IMR-90 (cell line): ENCODE measurements around the gene WNT9B. TPM values are rescaled to one million over a fixed set of nuclear protein-coding genes. Genes with fewer than 3 reads are reported as not detected.

Source experiments
- ATAC-seq: fragments of 200-7000 bp; cut with Tn5 transposase; 2 replicates; pipeline ENCODE4 v1.9.1; 2020; ENCODE audit warnings: low read depth, mild to moderate bottlenecking, moderate library complexity
- BruUV-seq: library from RNA; stranded (reverse); fragments of 400-500 nt; replicated peaks from 2 replicates; lab custom pipeline; 2021; lab: Mats Ljungman, UMichigan
- CTCF ChIA-PET: fragments of 300-600 bp; formaldehyde crosslinking; extraction: SDS; loops from one replicate; lab custom pipeline; 2021; ENCODE audit warnings: antibody characterized with exemption; lab: Yijun Ruan, JAX
- POLR2A ChIA-PET: fragments of 300-600 bp; sonication (Branson Sonifier 250); formaldehyde crosslinking; loops from one replicate; lab custom pipeline; 2022; ENCODE audit warnings: antibody characterized with exemption; ENCODE audit not compliant: unreplicated experiment; lab: Charles Lee
- DNase-seq: peaks from one replicate; pipeline ENCODE4 v3.0.0; 2013
- H2AFZ ChIP-seq: replicated peaks from 2 replicates; pipeline ENCODE3; 2013; ENCODE audit warnings: low read length, mild to moderate bottlenecking; ENCODE audit not compliant: poor library complexity
- H2AK5ac ChIP-seq: 2 replicates; pipeline ENCODE4 v1.6.1; 2013; ENCODE audit warnings: low read depth, low read length, inconsistent platforms
- H2AK9ac ChIP-seq: replicated peaks from 2 replicates; pipeline ENCODE3; 2013; ENCODE audit warnings: mild to moderate bottlenecking, low read depth, low read length, moderate library complexity; ENCODE audit not compliant: poor library complexity
- H2BK120ac ChIP-seq: 2 replicates; pipeline ENCODE4 v1.6.1; 2013; ENCODE audit warnings: low read depth, low read length, inconsistent platforms
- H2BK15ac ChIP-seq: 3 replicates; pipeline ENCODE4 v1.6.1; 2013; ENCODE audit warnings: low read depth, low read length, inconsistent platforms
- H2BK20ac ChIP-seq: 2 replicates; pipeline ENCODE4 v1.6.1; 2013; ENCODE audit warnings: low read depth, mild to moderate bottlenecking, inconsistent platforms, low read length, moderate library complexity
- H2BK5ac ChIP-seq: 2 replicates; pipeline ENCODE4 v1.6.1; 2013; ENCODE audit warnings: mild to moderate bottlenecking, low read depth, low read length, inconsistent platforms; ENCODE audit not compliant: poor library complexity, severe bottlenecking
- H3K14ac ChIP-seq: replicated peaks from 2 replicates; pipeline ENCODE4 v1.6.1; 2013; ENCODE audit warnings: low read depth, low read length, inconsistent platforms
- H3K18ac ChIP-seq: 2 replicates; pipeline ENCODE4 v1.6.1; 2013; ENCODE audit warnings: low read depth, low read length, control low read depth
- H3K23ac ChIP-seq: 2 replicates; pipeline ENCODE4 v1.6.1; 2013; ENCODE audit warnings: low read depth, low read length, inconsistent platforms
- H3K27ac ChIP-seq: 2 replicates; pipeline ENCODE4 v1.5.1; 2013; ENCODE audit warnings: mild to moderate bottlenecking, control low read depth, low read length; ENCODE audit not compliant: insufficient read depth
- H3K27me3 ChIP-seq: 2 replicates; pipeline ENCODE4 v1.6.1; 2013; ENCODE audit warnings: low read length; ENCODE audit not compliant: control insufficient read depth, insufficient read depth
- H3K36me3 ChIP-seq: 2 replicates; pipeline ENCODE4 v1.6.1; 2013; ENCODE audit warnings: low read length, mixed read lengths; ENCODE audit not compliant: control insufficient read depth, insufficient read depth
- H3K4ac ChIP-seq: 2 replicates; pipeline ENCODE4 v1.6.1; 2013; ENCODE audit warnings: low read depth, low read length, inconsistent platforms
- H3K4me1 ChIP-seq: 2 replicates; pipeline ENCODE4 v1.6.1; 2013; ENCODE audit warnings: low read length, mixed read lengths; ENCODE audit not compliant: control insufficient read depth, insufficient read depth
- H3K4me2 ChIP-seq: 2 replicates; pipeline ENCODE4 v1.6.1; 2013; ENCODE audit warnings: low read depth, mild to moderate bottlenecking, control low read depth, low read length, moderate library complexity
- H3K4me3 ChIP-seq: 2 replicates; pipeline ENCODE4 v1.5.1; 2013; ENCODE audit warnings: low read depth, mild to moderate bottlenecking, control low read depth, low read length, moderate library complexity; ENCODE audit not compliant: insufficient read depth
- H3K56ac ChIP-seq: 2 replicates; pipeline ENCODE4 v1.6.1; 2013; ENCODE audit warnings: low read length, inconsistent platforms; ENCODE audit not compliant: insufficient read depth; ENCODE audit errors: extremely low read depth
- H3K79me1 ChIP-seq, 2 experiments: 2 replicates each; pipeline ENCODE4 v1.6.1; 2013; ENCODE audit warnings: low read length in 2 of 2, inconsistent platforms in 1 of 2, low read depth in 1 of 2
- H3K9ac ChIP-seq: 2 replicates; pipeline ENCODE4 v1.6.1; 2013; ENCODE audit warnings: low read depth, low read length, control low read depth
- H3K9me1 ChIP-seq: 2 replicates; pipeline ENCODE4 v1.6.1; 2013; ENCODE audit warnings: low read length, inconsistent platforms; ENCODE audit not compliant: insufficient read depth
- H3K9me3 ChIP-seq: 2 replicates; pipeline ENCODE4 v1.6.1; 2013; ENCODE audit warnings: low read length; ENCODE audit not compliant: control insufficient read depth, insufficient read depth
- H4K20me1 ChIP-seq: 2 replicates; pipeline ENCODE4 v1.6.1; 2013; ENCODE audit warnings: low read length, inconsistent platforms; ENCODE audit not compliant: insufficient read depth
- H4K5ac ChIP-seq: 2 replicates; pipeline ENCODE4 v1.6.1; 2013; ENCODE audit warnings: mild to moderate bottlenecking, low read depth, low read length, control low read depth
- H4K8ac ChIP-seq, 2 experiments: 2 replicates each; pipeline ENCODE4 v1.6.1; 2013; ENCODE audit warnings: low read depth in 2 of 2, low read length in 2 of 2, control low read depth in 1 of 2, inconsistent platforms in 1 of 2
- H4K91ac ChIP-seq: 2 replicates; pipeline ENCODE4 v1.6.1; 2013; ENCODE audit warnings: low read depth, low read length, inconsistent platforms; ENCODE audit not compliant: insufficient read depth
- ELK1 ChIP-seq: fragments of 150-350 bp; IDR thresholded peaks from 2 replicates; pipeline ENCODE4 v1.6.1; 2016; ENCODE audit warnings: low read depth, mild to moderate bottlenecking, low read length, moderate library complexity, borderline replicate concordance
- FOS ChIP-seq: fragments of 150-350 bp; IDR thresholded peaks from 2 replicates; pipeline ENCODE4 v1.6.1; 2016; ENCODE audit warnings: low read depth, low read length
- USF2 ChIP-seq: fragments of 150-350 bp; IDR thresholded peaks from 2 replicates; pipeline ENCODE4 v1.6.1; 2017; ENCODE audit warnings: mild to moderate bottlenecking, antibody characterized with exemption, low read length, low read depth
- WGBS, 2 experiments: methylation state at CpG; one replicate each; pipeline versions ENCODE4 v1.1.5 to v1.1.7; 2013; ENCODE audit warnings: missing lambda C conversion rate in 2 of 2; ENCODE audit not compliant: insufficient read length in 1 of 2; ENCODE audit errors: extremely low coverage in 2 of 2; 5-methylcytosine and 5-hydroxymethylcytosine counted together
- dilution Hi-C: fragments of 300-500 bp; cut with HindIII; formaldehyde crosslinking; loops from one replicate; pipeline ENCODE4 v1.14.3; 2018; ENCODE audit warnings: low sequenced_read_pairs; ENCODE audit not compliant: unreplicated experiment
- in situ Hi-C: fragments of 300-500 bp; cut with MboI; formaldehyde crosslinking; loops from 3 replicates; pipeline ENCODE4 v1.14.3; 2019; ENCODE audit warnings: low sequenced_read_pairs, inconsistent platforms, mixed read lengths
- intact Hi-C: fragments of 100-400 bp; cut with micrococcal nuclease; formaldehyde crosslinking; loops from 2 replicates; pipeline ENCODE4 v1.10.0; 2022
- polyA plus RNA-seq, 3 experiments: library from polyadenylated mRNA; depleted of rRNA; stranded (reverse); fragments of >200 nt; gene quantifications; 2 replicates each; pipeline ENCODE4 v1.2.3, GENCODE V29; 2012; ENCODE audit warnings: low replicate concordance in 1 of 3
- total RNA-seq: library from RNA; depleted of rRNA; stranded (reverse); fragments of >200 nt; gene quantifications from 2 replicates; pipeline ENCODE4 v1.2.3, GENCODE V29; 2012

Gene WNT9B
- total and polyA plus RNA-seq, 2 of the 4 experiments (the other 2 are of a cell fraction) = not detected

- H2BK5ac ChIP-seq = no peak overlapping the region
- H3K4ac ChIP-seq = no peak overlapping the region
- intact Hi-C loops (no loop called here), in situ Hi-C loops (no loop called here), dilution Hi-C loops (no loop called here)
- no TSS peak for BruUV-seq
- no peak overlapping the region for H3K14ac ChIP-seq
- no peak overlapping the region for H2AK9ac ChIP-seq
- ATAC-seq (no peak), DNase-seq (no peak)
- peaks cover 53% of the 10 kb centered on the region for H3K27me3 ChIP-seq
- H3K56ac ChIP-seq = no peak overlapping the region
- no peaks in the 10 kb centered on the region for H3K9me3 ChIP-seq
- H4K5ac ChIP-seq = no peak overlapping the region
- no peak overlapping the region for H2AFZ ChIP-seq
- TF ChIP-seq ELK1 (no peak), FOS (no peak), USF2 (no peak)
- H3K27ac ChIP-seq = no peak overlapping the region
- H4K91ac ChIP-seq = no peak overlapping the region
- no peak overlapping the region for H3K4me3 ChIP-seq
- no peak overlapping the region for H3K18ac ChIP-seq
- H2BK20ac ChIP-seq = no peak overlapping the region
- no peak overlapping the region for H2AK5ac ChIP-seq
- H2BK120ac ChIP-seq = no peak overlapping the region
- CTCF ChIA-PET = interaction anchor here (0.8 kb wide), 1 partner anchor 8 kb away, joined by 3 read pairs; no protein-coding TSS in a partner anchor
- no peak overlapping the region for H2BK15ac ChIP-seq
- H3K36me3 ChIP-seq = no peaks in the 10 kb centered on the region
- no peak overlapping the region for H4K8ac ChIP-seq
- H3K23ac ChIP-seq = no peak overlapping the region
- H3K9me1 ChIP-seq = no peaks in the 10 kb centered on the region
- POLR2A ChIA-PET = no interaction called here
- no peak overlapping the region for H3K9ac ChIP-seq
- H3K4me1 ChIP-seq = no peaks in the 10 kb centered on the region
- H3K4me2 ChIP-seq = no peak overlapping the region
- H3K79me1 ChIP-seq = no peaks in the 10 kb centered on the region
- no peaks in the 10 kb centered on the region for H4K20me1 ChIP-seq
- no CpG with 5 or more reads among the region's 5 CpGs for WGBS, 2 experiments
Measured at GRCh38 chr17:46881015-46881414, 29.6 kb downstream of the WNT9B start.
